ENCODE measurements around the gene RPTOR.

DNA sequence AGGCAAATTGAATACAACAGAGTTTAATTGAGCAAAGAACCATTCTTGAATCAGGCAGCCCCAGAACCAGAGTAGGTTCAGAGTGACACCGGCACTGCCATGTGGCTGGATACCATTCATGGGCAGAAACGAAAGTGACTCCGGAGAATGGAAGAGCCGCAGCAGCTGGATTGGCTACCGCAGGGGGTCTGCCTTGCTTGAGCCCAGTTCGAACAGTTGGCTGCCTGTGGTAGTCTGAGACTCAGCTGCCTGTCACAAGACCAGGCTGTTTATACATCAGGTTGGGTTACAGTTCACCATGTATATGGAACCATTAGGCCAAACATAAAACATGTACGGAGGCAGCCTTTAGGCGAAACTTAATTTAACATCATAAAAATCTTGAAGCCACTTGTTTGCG is 241.8 kb downstream of the RPTOR start:
- TF ChIP-seq, protein P1, sequence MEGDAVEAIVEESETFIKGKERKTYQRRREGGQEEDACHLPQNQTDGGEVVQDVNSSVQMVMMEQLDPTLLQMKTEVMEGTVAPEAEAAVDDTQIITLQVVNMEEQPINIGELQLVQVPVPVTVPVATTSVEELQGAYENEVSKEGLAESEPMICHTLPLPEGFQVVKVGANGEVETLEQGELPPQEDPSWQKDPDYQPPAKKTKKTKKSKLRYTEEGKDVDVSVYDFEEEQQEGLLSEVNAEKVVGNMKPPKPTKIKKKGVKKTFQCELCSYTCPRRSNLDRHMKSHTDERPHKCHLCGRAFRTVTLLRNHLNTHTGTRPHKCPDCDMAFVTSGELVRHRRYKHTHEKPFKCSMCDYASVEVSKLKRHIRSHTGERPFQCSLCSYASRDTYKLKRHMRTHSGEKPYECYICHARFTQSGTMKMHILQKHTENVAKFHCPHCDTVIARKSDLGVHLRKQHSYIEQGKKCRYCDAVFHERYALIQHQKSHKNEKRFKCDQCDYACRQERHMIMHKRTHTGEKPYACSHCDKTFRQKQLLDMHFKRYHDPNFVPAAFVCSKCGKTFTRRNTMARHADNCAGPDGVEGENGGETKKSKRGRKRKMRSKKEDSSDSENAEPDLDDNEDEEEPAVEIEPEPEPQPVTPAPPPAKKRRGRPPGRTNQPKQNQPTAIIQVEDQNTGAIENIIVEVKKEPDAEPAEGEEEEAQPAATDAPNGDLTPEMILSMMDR (IDR thresholded peaks at IDR 0.05; ENCODE audit: poor library complexity, severe bottlenecking) = no peak
- TF ChIP-seq SMC3 (conservative IDR thresholded peaks at IDR 0.05; ENCODE audit: poor library complexity) (no peak), EZH2 (IDR thresholded peaks at IDR 0.05; ENCODE audit: borderline replicate concordance, insufficient read depth, low read length, poor library complexity, severe bottlenecking) (no peak), TAF1 (IDR thresholded peaks at IDR 0.05; ENCODE audit: low read depth) (no peak), EP300 (conservative IDR thresholded peaks at IDR 0.05; ENCODE audit: poor library complexity, severe bottlenecking) (no peak), RAD21 (conservative IDR thresholded peaks at IDR 0.05) (no peak)
